Stimulated activated CD4-positive, alpha-beta T cell treated with anti-CD3 and anti-CD28 coated beads, Interleukin-4, amount 100 ng/mL, for 48 hours (primary cell): ENCODE results near the gene FBXO47.
A peak's percentile ranks its signal among the peaks of the same experiment; 100 is the strongest.

ENCODE experiments used
- DNase-seq, 2 donors: peaks; one replicate each; pipeline ENCODE4 v3.0.0-alpha.2; 2020; ENCODE audit warnings: low read depth in 2 of 2

The FBXO47 gene, protein sequence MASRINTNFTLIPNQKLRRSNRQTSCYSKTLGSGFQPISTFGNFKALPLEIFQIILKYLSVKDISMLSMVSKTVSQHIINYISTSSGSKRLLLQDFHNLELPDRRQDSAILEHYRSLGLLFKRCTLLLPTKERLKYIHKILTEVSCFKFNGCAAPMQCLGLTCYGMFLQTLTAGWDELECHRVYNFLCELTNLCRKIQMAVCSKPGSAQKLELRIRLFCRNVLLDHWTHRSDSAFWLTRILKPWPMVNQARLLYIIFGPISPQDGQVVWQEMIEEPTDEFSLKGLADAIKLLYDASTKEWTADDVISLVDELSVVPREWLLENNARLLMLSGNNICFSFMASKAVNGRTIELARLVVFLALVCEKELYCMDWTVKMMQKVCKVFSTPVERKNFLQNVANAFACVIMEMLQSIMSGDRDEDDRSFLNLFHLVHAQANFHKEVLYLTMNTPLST

DNA sequence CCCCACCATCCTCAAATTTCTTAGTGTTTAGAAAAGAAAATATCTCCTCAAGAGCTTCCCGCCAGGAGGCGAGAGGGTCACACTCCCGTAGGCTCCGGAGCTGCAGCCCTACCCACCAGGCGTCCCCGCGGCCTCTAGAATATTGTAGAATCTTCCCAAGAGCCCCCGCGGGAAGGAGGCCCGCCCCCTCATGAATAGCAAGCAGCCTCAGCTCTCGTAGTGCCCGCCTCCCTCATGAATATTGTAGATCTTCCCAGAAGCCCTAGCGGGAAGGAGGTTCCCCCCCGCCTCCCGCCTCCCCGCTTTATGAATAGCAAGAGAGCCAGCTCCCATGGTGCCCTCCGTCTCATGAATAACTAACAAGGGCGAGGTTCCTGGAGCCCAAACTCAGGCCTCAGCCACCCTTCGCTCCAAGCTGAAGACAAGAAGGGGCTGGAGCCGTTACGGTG is at the start of gene FBXO47:
FBXO47 (minus strand) TSS at position 114 of the 449 bp plus-strand sequence. CDS start 4,378 bp downstream, outside the sequence.
- peak; percentile 69 to 79 for DNase-seq

DNA sequence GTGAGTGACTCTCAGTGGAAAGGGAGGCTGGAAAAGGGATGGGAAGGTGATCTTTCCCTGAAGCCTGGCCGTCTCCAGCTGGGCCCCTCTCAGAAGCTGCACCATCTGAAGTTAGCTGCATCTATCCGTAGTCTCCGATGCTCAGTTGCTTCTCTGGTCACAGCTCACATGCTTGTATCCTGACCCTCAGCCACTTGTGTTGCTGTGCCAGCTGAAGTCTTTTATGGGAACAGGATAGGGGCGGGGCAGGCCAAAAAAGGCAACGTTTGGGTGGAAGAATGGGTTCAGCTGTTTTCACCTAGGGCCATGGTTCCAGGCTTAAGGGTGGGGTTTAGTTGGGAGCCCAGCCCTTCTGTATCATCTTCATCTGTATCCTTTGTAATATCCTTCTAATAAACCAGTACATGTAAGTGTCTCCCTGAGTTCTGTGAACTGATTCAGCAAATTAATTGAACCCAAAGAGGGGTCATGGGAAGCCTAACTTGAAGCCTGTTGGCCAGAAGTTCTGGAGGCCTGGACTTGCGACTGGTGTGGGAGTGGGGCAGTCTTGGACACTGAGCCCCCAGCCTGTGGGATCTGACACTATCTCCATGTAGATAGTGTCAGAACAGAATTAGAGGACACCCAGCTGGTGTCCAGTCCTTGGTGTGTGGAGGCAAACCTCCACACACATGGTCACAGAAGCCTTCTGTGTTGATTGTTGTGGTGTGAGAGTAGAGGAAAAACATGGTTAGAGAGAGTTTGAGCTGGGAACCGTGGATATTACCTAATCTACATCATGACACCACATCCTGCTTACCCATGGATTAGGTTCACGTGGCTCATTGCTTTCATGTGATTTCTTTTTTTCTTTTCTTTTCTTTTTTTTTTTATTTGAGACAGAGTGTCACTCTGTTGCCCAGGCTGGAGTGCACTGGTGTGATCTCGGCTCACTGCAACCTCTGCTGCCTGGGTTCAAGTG is 49.3 kb upstream of the FBXO47 start:
- no peak for DNase-seq

DNA sequence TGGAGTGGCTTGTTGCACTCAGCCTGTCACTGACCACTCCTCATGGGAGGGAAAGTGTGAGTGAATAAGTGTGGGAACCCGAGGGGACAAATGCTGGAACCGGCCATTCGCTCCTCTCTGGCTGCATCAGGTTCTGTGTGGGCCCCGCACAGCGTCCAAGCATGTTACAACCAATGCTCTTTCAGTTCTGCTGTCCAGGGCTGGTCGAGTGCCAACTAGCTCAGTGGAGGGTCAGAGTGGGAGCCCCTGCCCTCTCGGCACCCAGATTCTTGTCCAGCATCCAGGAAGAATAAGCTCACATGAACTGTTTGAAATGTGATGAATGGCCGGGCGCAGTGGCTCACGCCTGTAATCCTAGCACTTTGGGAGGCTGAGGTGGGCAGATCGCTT is 48.3 kb upstream of the FBXO47 start:
- DNase-seq = no peak

DNA sequence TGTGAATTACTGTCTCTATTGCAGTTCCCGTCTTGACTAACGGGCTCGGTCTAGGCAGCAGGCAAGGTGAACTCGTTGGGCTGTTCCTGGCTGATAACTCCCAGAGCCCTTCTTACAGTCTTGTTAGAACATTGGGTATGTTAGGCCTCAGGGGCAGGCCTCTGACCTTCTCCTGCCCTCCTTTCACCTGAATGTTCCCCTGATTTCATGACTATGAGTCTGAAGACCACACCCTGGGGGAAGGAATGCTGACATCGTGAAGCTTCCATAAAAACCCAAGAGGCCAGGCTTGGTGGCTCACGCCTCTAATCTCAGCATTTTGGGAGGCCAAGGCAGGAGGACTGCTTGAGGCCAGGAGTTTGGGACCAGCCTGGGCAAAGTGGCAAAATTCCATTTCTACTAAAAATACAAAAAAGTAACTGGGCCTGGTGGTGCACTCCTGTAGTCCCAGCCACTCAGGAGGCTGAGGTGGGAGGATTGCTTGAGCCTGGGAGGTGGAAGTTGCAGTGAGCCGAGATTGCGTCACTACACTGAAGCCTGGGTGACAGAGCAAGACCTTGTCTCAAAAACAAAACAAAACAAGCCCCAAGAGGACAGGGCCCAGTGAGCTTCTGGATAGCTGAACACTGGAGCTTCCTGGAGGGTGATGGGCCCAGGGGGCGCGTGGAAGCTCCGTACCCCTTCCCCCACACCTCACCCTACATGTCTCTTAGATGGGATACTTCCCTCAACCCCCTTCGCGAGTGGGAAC is 47.8 kb upstream of the FBXO47 start:
- no peak for DNase-seq

DNA sequence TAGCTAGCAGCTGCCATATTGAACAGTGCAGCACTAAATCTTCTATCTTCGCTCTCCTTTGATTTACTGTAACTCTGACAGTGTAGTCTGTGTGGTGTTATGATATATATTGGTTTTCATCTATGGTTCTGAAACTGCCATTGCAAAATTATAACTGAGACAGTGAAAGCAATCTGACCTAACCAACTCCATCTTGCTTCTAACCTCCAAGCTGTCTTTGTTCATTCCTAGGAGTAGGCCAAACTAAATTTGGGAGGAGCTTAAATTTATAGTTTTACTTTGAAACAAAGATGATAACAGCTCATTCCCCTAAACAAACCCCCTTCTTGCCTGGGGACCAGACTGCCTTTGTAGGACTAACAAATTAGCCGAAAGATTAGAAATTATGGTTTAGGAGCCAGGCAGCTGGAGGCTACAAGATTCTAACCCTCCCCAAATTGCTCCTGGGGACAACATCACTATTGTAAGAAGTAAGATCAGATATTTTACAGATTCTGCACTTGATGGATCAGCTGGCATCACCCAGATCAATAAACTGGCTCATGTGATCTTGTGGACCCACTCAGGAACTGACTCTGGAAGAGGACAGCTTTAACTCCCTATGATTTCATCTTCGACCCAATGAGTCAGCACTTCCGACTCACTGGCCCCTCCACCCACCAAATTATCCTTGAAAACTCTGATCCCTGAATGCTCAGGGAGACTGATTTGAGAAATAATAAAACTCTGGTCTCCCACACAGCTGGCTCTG is 47.0 kb upstream of the FBXO47 start:
- DNase-seq = no peak

DNA sequence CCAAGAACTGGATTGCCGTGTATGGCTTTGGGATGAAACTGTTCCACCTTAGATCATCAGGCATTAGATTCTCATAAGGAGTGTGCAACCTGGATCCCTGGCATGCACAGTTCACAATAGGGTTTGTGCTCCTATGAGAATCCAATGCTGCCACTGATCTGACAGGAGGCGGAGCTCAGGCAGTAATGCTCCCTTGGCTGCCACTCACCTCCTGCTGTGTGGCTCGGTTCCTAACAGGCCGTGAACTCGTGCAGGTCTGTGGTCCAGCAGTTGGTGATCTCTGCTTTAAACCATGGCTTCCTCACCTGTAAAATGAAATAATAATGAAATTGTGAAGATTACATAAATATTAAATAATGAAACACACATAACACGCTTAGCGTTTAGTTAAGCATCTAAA is 45.5 kb upstream of the FBXO47 start:
- no peak for DNase-seq

DNA sequence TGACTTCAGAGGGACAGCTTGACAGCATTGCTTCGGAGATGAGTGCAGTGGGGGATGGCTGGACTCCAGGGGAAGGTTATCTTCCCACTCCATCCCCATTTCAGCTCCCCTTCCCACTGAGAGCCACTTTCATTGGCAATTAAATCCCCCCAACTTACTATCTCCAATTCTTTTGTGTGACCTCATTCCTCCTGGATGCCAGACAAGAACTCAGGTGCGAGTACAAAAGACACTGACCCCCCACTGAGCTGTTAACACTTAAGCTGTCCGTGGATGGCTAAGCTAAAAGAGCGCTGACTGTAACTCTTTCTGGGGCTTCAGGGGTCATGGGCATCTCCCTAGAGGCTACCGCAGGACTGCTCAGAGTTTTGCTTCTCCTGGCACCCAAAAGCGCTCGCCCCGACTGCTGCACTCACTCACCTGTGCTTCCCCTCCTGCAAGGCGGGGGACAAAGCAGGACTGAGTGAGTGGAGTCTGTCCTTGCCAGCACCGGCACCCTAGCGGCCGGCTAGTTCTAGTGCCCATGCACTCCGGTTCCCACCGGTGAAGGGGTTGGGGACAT is 44.8 kb upstream of the FBXO47 start:
- no peak for DNase-seq

DNA sequence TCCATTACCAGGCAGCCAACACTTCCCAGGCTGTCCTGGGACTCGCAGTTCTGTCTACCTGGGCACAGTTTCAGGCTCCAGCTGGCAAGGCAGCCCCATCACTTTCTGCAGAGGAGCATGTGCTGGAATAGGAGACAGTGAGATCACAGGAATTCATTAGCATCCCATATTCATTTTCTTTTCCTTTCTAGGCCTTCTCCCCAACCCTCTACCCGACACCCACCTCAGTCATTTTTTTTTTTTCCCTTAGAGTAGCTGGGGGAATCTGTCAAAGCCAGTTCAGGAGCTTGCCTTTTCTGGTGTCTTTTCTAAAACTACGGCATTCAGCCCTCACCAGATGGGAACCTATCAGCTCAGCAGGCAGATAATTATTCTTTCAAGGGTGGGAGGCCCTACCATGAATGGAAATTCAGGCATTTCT is 42.4 kb upstream of the FBXO47 start:
- no peak for DNase-seq

DNA sequence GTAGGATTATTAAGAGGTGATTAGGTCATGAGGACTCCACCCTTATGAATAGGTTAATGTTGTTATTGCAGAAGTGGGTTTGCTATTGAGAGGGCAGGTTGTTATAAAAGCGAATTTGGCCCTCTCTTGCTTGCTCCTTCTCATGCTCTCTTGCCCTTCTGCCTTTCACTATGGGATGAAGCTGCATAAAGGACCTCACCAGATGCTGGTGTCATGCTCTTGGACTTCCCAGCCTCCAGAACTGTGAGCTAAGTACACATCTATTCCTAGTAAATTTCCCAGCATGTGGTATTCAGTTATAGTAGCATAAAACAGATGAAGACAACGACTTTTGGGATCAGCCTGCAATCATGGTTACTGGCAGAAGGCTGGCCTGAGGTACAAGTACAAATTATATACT is 41.4 kb upstream of the FBXO47 start:
- no peak for DNase-seq

DNA sequence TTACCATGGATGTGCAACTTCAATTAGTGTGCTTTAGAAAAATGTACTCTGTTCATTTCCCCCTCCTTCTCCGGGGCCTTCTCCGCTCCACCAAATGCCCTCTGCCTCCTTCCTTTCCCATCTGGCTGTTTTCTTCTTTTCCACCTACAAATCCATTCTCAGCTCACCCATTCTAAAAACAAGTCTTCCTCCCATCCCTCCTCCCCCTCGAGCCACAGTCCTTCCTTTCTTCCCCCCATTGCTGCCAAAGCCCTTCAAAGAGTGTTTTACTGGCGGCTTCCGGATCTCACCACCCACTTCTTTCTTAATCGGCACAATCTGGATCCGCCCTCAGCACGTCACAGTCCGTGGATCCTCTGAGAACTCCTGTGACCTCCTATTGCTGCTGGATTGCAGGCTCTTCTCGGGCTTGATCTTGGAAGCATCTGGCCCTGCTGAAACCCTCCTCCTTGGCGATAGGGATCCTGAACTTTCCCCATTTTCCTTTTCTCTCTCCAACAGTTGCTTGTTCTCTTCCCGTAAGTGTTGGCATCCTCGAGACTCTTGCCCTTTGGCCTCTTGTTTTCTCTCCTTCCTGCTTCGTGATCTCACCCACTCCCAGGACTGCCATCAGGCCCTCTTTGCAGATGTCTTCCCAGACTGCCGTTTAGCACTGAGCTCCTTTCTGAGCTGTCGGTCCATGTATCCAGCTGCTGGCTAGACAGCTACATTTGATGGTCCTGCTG is 36.0 kb upstream of the FBXO47 start:
- DNase-seq = peak; percentile 13

DNA sequence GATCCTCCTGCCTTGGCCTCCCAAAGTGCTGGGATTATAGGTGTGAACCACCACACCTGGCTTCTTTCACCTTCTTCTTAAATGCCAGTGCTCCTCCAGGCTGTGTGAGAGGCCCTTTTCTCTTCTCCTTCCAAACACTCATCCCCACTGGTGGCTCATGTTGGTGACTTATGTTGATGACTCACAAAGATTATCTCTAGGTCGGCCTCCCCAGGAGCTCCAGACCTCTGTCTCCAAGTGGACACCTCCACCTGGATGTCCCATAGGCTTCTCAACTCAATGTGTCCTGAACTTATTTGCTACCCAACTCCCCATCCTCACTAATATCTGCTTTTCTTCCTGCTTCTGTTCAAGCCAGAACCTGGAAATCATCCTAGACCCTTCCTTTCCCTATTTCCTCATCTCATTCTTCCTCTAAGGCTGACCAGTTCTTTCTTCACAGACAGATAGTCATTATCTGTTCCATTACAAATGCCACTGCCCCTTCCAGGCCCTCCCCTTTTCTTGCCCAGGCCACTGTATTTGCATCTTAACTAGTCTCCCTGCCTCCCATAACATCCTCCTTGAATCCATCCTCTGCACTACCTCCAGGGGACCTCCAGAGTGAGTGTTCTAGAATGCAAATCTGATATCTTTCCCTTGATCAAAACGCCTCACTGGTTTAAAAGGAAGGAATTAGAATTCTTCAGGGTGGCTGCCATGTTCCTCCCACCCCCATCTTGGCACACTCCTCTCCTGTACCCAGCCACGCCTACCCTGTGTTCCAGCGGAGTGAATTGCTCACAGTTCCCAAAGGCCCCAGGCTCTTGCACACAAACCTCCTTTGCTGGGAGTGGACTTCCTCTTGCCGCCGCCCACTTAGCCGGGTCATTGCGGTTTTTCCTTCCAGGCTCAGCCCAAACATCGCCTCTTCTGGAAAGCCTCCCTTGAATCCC is 34.8 kb upstream of the FBXO47 start:
- no peak for DNase-seq

DNA sequence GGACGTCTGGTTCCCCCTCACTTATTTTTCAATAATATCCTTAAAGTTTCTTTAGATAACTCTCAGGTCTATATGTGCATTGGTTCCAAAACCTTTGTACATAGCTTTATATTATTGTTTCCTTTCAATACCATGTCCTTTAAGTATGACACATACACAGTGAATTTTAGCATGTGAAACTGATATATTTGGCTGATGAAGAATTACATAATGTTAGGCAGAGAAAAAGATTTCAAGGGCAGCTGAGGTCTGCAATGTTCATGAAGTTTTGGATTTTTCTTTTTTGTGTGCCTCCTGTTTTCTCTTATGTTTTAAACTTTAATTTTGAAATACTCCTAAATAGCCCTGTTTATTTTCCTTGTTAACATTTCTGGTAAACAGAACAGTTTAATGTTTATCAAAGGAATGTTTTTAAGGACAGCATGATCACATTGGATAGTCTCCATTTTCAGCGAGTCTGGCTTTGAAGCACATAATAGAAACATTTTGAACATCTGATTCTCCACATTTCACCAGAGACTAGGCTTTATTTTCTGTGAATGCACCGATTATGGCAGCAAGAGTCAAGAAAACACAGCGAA is 32.9 kb upstream of the FBXO47 start:
- no peak for DNase-seq

DNA sequence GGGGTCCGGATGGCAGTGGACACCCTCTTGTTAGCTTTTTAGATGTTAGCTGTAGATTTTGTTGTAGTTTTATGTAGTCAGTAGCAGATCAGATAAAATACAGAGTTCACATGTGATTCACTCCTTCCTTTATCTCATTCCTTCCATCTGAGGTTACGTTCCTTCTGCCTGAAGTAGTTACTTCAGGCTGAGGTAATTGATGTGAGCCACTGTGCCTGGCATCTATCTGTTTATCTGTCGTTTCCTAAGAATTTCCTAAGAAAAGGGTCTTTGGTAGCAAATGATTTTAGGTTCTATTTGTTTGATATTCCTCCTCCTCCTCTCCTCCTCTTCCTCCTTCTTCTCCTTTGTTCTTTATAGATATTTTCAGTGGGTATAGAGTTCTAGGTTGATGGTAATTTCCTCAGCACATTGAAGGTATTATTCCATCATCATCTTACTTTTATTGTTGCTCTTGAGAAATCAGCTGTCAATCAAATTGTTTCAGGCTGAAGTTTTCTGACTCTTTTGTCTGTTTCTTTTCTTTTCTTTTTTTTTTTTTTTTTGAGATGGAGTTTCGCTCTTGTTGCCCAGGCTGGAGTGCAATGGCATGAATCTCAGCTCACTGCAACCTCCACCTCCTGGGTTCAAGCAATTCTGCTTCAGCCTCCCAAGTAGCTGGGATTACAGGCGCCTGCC is 29.6 kb upstream of the FBXO47 start:
- DNase-seq = no peak

DNA sequence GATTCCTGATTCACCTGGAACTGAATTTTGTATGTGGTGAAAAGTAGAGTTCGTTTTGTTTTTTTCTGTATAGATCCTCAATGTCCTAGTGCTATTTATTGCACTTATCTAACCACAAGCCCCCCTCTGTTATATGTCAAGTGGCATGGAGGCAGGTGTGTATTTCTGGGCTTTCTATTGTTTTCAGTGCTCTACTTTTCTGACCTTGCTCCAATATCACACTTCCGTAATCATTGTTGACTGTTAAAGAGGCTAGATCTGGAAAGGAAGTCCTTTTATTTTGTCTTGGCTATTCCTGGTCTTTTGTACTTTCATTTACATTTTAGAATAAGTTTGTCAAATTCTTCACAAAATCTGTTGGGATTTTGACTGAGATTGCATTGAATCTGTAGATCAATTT is 26.8 kb upstream of the FBXO47 start:
- DNase-seq = no peak

DNA sequence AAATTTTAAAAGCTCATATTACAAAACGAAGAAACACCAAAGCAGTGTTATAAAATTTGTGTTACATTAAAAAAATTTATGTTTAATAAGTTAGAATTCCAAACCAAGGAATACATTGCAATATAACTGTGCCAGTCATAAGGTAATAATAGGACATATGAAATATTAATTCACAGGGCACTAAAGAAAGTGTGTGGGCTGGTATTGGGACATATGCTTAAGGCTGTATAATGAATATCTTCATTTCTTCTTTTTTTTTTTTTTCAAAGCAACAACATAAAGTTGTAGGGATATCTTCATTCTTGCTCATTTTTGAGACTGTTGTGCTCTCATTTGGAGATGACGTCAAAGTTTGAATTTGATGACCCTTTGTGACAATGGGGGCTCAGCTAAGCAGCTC is 17.5 kb upstream of the FBXO47 start:
- DNase-seq = no peak

DNA sequence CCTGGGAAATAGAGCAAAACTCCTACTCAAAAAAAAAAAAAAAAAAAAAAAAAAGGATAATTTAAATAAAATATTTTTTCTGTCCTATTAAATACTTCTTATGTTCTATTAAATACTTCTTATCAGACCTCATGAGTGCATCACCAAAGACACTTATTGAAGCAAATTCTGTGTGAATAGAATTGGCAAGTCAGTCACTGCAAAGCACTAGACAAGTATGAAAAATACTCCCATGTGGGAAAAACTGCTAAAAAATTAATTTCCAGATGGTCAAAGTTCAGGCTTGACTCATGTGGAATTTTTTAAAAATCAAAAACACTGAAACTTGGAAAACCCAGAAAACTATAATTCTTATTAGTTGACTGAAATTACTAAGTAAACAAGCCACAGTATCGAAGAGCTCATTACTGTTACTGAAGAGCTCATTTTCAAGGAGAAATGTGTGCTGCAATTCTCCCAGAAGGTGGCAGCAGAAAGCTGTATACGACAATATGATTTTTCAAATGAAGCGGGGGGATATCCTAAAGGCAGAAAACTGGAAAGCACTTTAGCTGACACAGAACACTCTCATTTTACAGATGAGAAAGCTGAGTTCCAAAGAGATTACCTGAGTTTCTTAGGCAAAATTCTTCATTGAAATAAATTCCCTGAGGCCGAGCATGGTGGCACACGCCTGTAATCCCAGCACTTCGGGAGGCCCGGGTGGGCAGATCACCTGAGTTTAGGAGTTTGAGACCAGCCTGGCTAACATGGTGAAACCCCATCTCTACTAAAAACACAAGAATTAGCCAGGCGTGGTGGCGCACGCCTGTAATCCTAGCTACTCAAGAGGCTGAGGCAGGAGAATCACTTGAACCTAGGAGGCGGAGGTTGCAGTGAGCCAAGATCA is 15.9 kb upstream of the FBXO47 start:
- DNase-seq = peak in 1 of 2 donors; percentile 19

DNA sequence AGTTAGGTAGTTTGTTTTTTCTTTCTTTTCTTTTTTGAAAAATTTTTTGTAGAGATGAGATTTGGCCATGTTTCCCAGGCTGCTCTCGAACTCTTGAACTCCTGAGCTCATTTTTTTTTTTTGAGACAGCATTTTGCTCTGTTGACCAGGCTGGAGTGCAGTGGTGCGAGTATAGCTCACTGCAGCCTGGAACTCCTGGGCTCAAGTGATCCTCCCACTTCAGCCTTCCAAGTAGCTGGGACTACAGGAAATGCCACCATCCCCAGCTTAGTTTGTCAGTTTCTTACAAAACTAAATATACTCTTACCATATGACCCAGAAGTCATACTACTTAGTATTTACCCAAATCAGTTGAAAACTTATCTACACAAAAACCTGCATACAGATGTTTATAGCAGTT is 14.4 kb upstream of the FBXO47 start:
- DNase-seq = no peak
